CD14-positive monocyte (primary cell): ENCODE measurements around the gene ACBD3. TPM values are rescaled to one million over a fixed set of nuclear protein-coding genes. Genes with fewer than 3 reads are reported as not detected.

ENCODE experiments used
- DNase-seq, 3 donors: peaks; one replicate each; pipeline ENCODE4 v3.0.0-alpha.2; 2011 to 2022
- H2AFZ ChIP-seq: 2 replicates; pipeline ENCODE4 v1.6.0; 2012; ENCODE audit warnings: mild to moderate bottlenecking, low read depth, low read length, inconsistent platforms; ENCODE audit not compliant: insufficient read depth, poor library complexity, severe bottlenecking
- H3K27ac ChIP-seq, 2 donors: 1 replicate in 1 of 2; 2 replicates in 1 of 2; pipeline ENCODE4 v1.5.1; 2012 to 2013; ENCODE audit warnings: low read length in 2 of 2, control low read depth in 1 of 2, inconsistent platforms in 1 of 2, low read depth in 1 of 2, mild to moderate bottlenecking in 1 of 2
- H3K27me3 ChIP-seq, 2 donors: one replicate each; pipeline versions ENCODE4 v1.6.0 to v1.6.1; 2011 to 2013; ENCODE audit warnings: low read length in 2 of 2; ENCODE audit not compliant: control insufficient read depth in 2 of 2, insufficient read depth in 2 of 2
- H3K36me3 ChIP-seq, 2 donors: replicated peaks in 1 of 2; 1 replicate in 1 of 2; 2 replicates in 1 of 2; pipeline versions ENCODE4 v1.5.1 to v1.6.1; 2012 to 2013; ENCODE audit warnings: low read length in 2 of 2, control low read depth in 1 of 2, inconsistent platforms in 1 of 2, mild to moderate bottlenecking in 1 of 2; ENCODE audit not compliant: insufficient read depth in 2 of 2, control insufficient read depth in 1 of 2
- H3K4me1 ChIP-seq, 2 donors: 1 replicate in 1 of 2; 2 replicates in 1 of 2; pipeline versions ENCODE4 v1.5.1 to v1.6.1; 2012 to 2013; ENCODE audit warnings: low read length in 2 of 2, control low read depth in 1 of 2, inconsistent platforms in 1 of 2, mild to moderate bottlenecking in 1 of 2, moderate library complexity in 1 of 2; ENCODE audit not compliant: insufficient read depth in 2 of 2, control insufficient read depth in 1 of 2
- H3K4me2 ChIP-seq: replicated peaks from 2 replicates; pipeline ENCODE3; 2012; ENCODE audit warnings: low read length, moderate library complexity, mild to moderate bottlenecking; ENCODE audit not compliant: poor library complexity, severe bottlenecking; ENCODE audit errors: extremely low read depth
- H3K4me3 ChIP-seq, 3 experiments: fragments of 200-600 bp in 1 of 3; sonication (generic) in 1 of 3; replicated peaks in 1 of 3; 1 replicate in 2 of 3; 2 replicates in 1 of 3; pipeline ENCODE4 v1.5.1; 2011 to 2013; ENCODE audit warnings: low read length in 3 of 3, mild to moderate bottlenecking in 3 of 3, control low read depth in 2 of 3, low read depth in 2 of 3, inconsistent platforms in 1 of 3, moderate library complexity in 1 of 3
- H3K79me2 ChIP-seq: 2 replicates; pipeline ENCODE4 v1.6.0; 2012; ENCODE audit warnings: mild to moderate bottlenecking, control low read depth, inconsistent platforms, low read length, moderate library complexity; ENCODE audit not compliant: insufficient read depth
- H3K9ac ChIP-seq: 2 replicates; pipeline ENCODE4 v1.6.0; 2017; ENCODE audit warnings: low read length, mild to moderate bottlenecking; ENCODE audit not compliant: insufficient read depth, poor library complexity, severe bottlenecking
- H3K9me3 ChIP-seq, 2 donors: replicated peaks in 1 of 2; 1 replicate in 1 of 2; 2 replicates in 1 of 2; pipeline versions ENCODE4 v1.5.1 to v1.6.1; 2012 to 2013; ENCODE audit warnings: low read length in 2 of 2, control low read depth in 1 of 2; ENCODE audit not compliant: control insufficient read depth in 1 of 2, insufficient read depth in 1 of 2
- H4K20me1 ChIP-seq: 2 replicates; pipeline ENCODE4 v1.6.0; 2012; ENCODE audit warnings: mild to moderate bottlenecking, low read length, control low read depth, moderate library complexity; ENCODE audit not compliant: insufficient read depth
- H3K27ac Mint-ChIP-seq, 7 donors: one replicate each; pipeline ENCODE4 v1.8.0; 2020; ENCODE audit warnings: mild to moderate bottlenecking in 7 of 7, mixed read lengths in 7 of 7, moderate library complexity in 6 of 7, inconsistent platforms in 2 of 7
- H3K27me3 Mint-ChIP-seq, 3 donors: one replicate each; pipeline ENCODE4 v1.8.0; 2021 to 2022; ENCODE audit warnings: low read depth in 3 of 3, mild to moderate bottlenecking in 3 of 3, mixed read lengths in 3 of 3, moderate library complexity in 3 of 3, inconsistent platforms in 1 of 3
- H3K36me3 Mint-ChIP-seq, 2 donors: one replicate each; pipeline ENCODE4 v1.8.0; 2020; ENCODE audit warnings: mixed read lengths in 2 of 2, inconsistent platforms in 1 of 2, mild to moderate bottlenecking in 1 of 2
- H3K4me1 Mint-ChIP-seq: one replicate; pipeline ENCODE4 v1.8.0; 2020; ENCODE audit warnings: mild to moderate bottlenecking, mixed read lengths
- H3K4me3 Mint-ChIP-seq, 2 donors: one replicate each; pipeline ENCODE4 v1.8.0; 2020; ENCODE audit warnings: mild to moderate bottlenecking in 2 of 2, mixed read lengths in 2 of 2, moderate library complexity in 1 of 2
- H3K9me3 Mint-ChIP-seq, 7 donors: one replicate each; pipeline ENCODE4 v1.8.0; 2020 to 2022; ENCODE audit warnings: mixed read lengths in 7 of 7, mild to moderate bottlenecking in 6 of 7, moderate library complexity in 6 of 7, inconsistent platforms in 2 of 7
- WGBS: methylation state at CpG from one replicate; pipeline ENCODE4 v1.1.5; 2013; ENCODE audit warnings: missing lambda C conversion rate; ENCODE audit not compliant: insufficient coverage; 5-methylcytosine and 5-hydroxymethylcytosine counted together
- intact Hi-C, 2 donors: fragments of 100-400 bp; cut with micrococcal nuclease; formaldehyde crosslinking; loops; one replicate each; pipeline versions ENCODE4 v1.15.0 to v1.15.1; 2023
- polyA plus RNA-seq, 3 donors: library from polyadenylated mRNA; depleted of rRNA in 1 of 3; unstranded in 2 of 3; stranded (reverse) in 1 of 3; fragments of 300-500 nt in 2 of 3; fragments of >200 nt in 1 of 3; fragmentation: Illumina TruSeq in 2 of 3; gene quantifications; 1 replicate in 2 of 3; 2 replicates in 1 of 3; pipeline ENCODE4 v1.2.3, GENCODE V29; 2012 to 2021
- TF ChIP-seq, protein P1 (sequence below): fragments of 200-600 bp; IDR thresholded peaks from one replicate; pipeline ENCODE4 v1.8.0; 2022; ENCODE audit warnings: antibody characterized with exemption, mild to moderate bottlenecking

The ACBD3 gene
- polyA plus RNA-seq, 3 donors = 7.0 to 16.3 (median 11.4) TPM

DNA sequence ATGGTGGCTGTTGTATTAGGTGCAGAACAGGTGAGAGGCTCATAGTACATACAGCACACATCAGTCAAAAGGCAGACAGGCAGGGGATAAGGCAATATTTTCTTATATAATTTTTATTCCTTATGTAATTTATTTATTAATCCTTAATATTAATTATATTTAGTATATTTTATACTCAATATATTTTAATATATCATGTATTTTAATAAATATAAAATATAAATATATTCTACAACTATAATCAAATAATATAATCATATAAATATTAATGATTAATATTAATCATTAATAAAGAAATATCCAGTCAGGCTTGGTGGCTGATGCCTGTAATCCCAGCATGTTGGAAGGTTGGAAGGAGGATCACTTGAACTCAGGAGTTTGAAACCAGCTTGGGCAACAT, 17.7 kb upstream of the ACBD3 start:
- Histone ChIP-seq H3K27ac (no peak overlapping the region), H2AFZ (no peak overlapping the region), H3K4me3 (no peak overlapping the region), H3K9me3 (no peaks in the 10 kb centered on the region), H3K4me2 (no peak overlapping the region), H3K79me2 (no peaks in the 10 kb centered on the region), H3K36me3 (no peaks in the 10 kb centered on the region), H4K20me1 (no peaks in the 10 kb centered on the region), H3K27me3 (no peaks in the 10 kb centered on the region), H3K4me1 (peaks cover 6 to 8% of the 10 kb centered on the region in 2 donors), H3K9ac (no peak overlapping the region)
- Mint-ChIP-seq H3K9me3 (no peaks in the 10 kb centered on the region), H3K4me1 (peaks cover 8% of the 10 kb centered on the region), H3K27ac (no peak overlapping the region), H3K4me3 (no peak overlapping the region), H3K27me3 (peaks cover 0 to 5% (median 1%) of the 10 kb centered on the region in 3 donors), H3K36me3 (no peaks in the 10 kb centered on the region)
- TF ChIP-seq, protein P1, sequence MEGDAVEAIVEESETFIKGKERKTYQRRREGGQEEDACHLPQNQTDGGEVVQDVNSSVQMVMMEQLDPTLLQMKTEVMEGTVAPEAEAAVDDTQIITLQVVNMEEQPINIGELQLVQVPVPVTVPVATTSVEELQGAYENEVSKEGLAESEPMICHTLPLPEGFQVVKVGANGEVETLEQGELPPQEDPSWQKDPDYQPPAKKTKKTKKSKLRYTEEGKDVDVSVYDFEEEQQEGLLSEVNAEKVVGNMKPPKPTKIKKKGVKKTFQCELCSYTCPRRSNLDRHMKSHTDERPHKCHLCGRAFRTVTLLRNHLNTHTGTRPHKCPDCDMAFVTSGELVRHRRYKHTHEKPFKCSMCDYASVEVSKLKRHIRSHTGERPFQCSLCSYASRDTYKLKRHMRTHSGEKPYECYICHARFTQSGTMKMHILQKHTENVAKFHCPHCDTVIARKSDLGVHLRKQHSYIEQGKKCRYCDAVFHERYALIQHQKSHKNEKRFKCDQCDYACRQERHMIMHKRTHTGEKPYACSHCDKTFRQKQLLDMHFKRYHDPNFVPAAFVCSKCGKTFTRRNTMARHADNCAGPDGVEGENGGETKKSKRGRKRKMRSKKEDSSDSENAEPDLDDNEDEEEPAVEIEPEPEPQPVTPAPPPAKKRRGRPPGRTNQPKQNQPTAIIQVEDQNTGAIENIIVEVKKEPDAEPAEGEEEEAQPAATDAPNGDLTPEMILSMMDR = no peak
- intact Hi-C loops = no loop called here
- DNase-seq = no peak

DNA sequence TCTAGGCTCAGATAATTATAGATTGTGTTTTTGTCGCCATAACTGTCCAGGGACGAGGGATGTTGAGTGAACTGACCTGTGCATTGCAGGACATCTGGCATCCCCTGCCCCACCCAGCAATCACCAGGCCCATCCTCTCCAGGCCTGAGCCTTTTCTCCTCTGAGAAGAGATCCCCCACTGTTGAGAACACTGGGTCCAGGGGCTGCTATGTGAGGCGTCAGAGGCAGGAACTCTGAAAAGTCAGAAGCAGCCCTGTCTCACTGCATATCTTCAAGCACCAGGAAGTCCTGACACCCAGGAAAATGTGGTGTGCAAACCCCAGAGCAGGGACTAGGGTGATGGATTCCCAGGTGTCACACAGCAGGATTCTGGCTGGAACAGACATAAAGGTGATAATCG, 17.1 kb upstream of the ACBD3 start:
- H3K4me2 ChIP-seq = no peak overlapping the region
- H3K4me3 ChIP-seq = no peak overlapping the region
- H3K36me3 ChIP-seq = no peaks in the 10 kb centered on the region
- H3K9me3 ChIP-seq = no peaks in the 10 kb centered on the region
- H3K4me3 Mint-ChIP-seq = no peak overlapping the region
- H3K27ac Mint-ChIP-seq = no peak overlapping the region
- intact Hi-C loops = no loop called here
- H3K79me2 ChIP-seq = no peaks in the 10 kb centered on the region
- H3K36me3 Mint-ChIP-seq = no peaks in the 10 kb centered on the region
- no peaks in the 10 kb centered on the region for H3K9me3 Mint-ChIP-seq
- peaks cover 8% of the 10 kb centered on the region for H3K4me1 Mint-ChIP-seq
- H3K27me3 Mint-ChIP-seq = peaks cover 0 to 5% (median 2%) of the 10 kb centered on the region in 3 donors
- H3K4me1 ChIP-seq = peaks cover 6 to 8% of the 10 kb centered on the region in 2 donors
- H2AFZ ChIP-seq = peak overlapping the region; percentile 6
- no peak overlapping the region for H3K9ac ChIP-seq
- WGBS = 100% methylated on average over 2 of the region's 4 CpGs
- no peak overlapping the region for H3K27ac ChIP-seq
- TF ChIP-seq, protein P1 = no peak
- no peaks in the 10 kb centered on the region for H3K27me3 ChIP-seq
- no peaks in the 10 kb centered on the region for H4K20me1 ChIP-seq
- no peak for DNase-seq
